Measurements from ENCODE around the gene SEC24D. TPM values are rescaled to one million over a fixed set of nuclear protein-coding genes. Genes with fewer than 3 reads are reported as not detected.
"Not testable (repeated sequence)": the region's sequence is repeated elsewhere in the genome, so short reads cannot be mapped to it uniquely, and the experiment has no call there.

SEC24D gene
- total RNA-seq, 1 experiment from 2014 or later: 32.0 TPM

DNA sequence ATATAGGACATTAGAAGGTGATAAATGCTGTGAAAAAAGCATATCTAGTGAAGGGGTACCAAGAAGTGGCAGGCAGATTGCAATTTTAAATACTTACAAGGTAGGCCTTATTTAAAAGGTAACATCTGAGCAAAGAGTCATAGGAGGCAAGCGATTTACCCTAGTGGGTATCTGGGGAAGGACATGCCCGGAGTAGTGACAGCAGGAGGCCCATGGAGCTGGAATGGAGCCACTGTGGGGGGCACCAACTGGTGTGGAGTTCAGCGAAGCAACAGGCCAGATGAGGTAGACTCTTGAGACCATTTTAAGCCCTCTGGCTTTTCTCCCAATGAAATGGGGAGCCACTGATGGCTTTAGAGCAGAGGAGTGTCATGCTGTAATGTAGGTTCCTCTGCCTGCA, 37.3 kb downstream of the SEC24D start:
- Histone ChIP-seq H3K9me3 (no peaks in the 10 kb centered on the region), H3K27me3 (replicated peaks; ENCODE audit: control insufficient read depth, insufficient read depth, low read length) (no peaks in the 10 kb centered on the region), H3K4me3 (ENCODE audit: low read depth, low read length) (no peak overlapping the region), H3K36me3 (ENCODE audit: control insufficient read depth, insufficient read depth, low read length) (no peaks in the 10 kb centered on the region), H3K4me1 (no peaks in the 10 kb centered on the region)
- BruUV-seq (replicated peaks): no TSS peak
- no peaks in the 10 kb centered on the region for H3K4me1 Mint-ChIP-seq (ENCODE audit: low read depth, unreplicated experiment)
- TF ChIP-seq, protein P1, sequence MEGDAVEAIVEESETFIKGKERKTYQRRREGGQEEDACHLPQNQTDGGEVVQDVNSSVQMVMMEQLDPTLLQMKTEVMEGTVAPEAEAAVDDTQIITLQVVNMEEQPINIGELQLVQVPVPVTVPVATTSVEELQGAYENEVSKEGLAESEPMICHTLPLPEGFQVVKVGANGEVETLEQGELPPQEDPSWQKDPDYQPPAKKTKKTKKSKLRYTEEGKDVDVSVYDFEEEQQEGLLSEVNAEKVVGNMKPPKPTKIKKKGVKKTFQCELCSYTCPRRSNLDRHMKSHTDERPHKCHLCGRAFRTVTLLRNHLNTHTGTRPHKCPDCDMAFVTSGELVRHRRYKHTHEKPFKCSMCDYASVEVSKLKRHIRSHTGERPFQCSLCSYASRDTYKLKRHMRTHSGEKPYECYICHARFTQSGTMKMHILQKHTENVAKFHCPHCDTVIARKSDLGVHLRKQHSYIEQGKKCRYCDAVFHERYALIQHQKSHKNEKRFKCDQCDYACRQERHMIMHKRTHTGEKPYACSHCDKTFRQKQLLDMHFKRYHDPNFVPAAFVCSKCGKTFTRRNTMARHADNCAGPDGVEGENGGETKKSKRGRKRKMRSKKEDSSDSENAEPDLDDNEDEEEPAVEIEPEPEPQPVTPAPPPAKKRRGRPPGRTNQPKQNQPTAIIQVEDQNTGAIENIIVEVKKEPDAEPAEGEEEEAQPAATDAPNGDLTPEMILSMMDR (IDR thresholded peaks at IDR 0.05; ENCODE audit: insufficient read depth in 1 of 2, low read depth in 1 of 2, low read length in 1 of 2, severe bottlenecking in 1 of 2, unreplicated experiment in 1 of 2): no peak
- H3K27me3 Mint-ChIP-seq (ENCODE audit: insufficient read depth, unreplicated experiment): no peaks in the 10 kb centered on the region
- no peak overlapping the region for H3K4me3 Mint-ChIP-seq (ENCODE audit: unreplicated experiment)
- H3K9me3 Mint-ChIP-seq (ENCODE audit: unreplicated experiment): no peaks in the 10 kb centered on the region
- ChIA-PET CTCF (no interaction called here), POLR2A (no interaction called here)
- DNase-seq: no peak
- no peak overlapping the region for H3K27ac Mint-ChIP-seq (ENCODE audit: unreplicated experiment)
- intact Hi-C loops (cut with micrococcal nuclease; ENCODE audit: unreplicated experiment): no loop called here
- peaks cover 30% of the 10 kb centered on the region for H3K36me3 Mint-ChIP-seq (ENCODE audit: insufficient read depth, unreplicated experiment)

DNA sequence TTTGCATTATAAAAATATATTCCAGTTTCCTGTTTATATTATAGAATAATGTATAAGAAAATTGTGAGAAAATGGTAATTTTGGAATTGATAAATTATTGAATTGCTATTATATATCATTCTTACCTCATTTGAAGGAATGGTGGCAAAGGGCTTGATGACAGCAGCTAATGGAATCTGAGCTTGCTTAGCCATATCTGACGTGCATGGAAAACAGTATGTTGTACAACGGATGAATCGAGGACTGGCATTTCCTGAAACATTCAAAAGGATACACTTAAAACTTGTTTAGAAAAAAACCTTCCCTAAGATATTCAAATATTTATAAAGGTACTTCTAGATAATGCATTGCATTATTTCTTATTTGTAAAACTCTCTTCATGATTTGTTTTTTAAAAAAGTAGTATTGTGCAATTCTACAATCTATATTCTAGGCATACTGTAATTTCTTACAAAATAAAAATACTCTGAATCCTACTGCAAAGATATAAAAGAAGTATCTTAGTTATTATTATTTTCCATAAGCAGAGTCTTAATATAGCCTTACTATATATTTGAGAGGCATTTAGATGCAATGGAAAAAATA, 38.3 kb downstream of the SEC24D start:
- Histone ChIP-seq H3K27me3 (replicated peaks; ENCODE audit: control insufficient read depth, insufficient read depth, low read length) (no peaks in the 10 kb centered on the region), H3K4me3 (ENCODE audit: low read depth, low read length) (no peak overlapping the region), H3K9me3 (no peaks in the 10 kb centered on the region), H3K36me3 (ENCODE audit: control insufficient read depth, insufficient read depth, low read length) (no peaks in the 10 kb centered on the region), H3K4me1 (no peaks in the 10 kb centered on the region)
- Mint-ChIP-seq H3K4me1 (ENCODE audit: low read depth, unreplicated experiment) (no peaks in the 10 kb centered on the region), H3K27me3 (ENCODE audit: insufficient read depth, unreplicated experiment) (no peaks in the 10 kb centered on the region), H3K27ac (ENCODE audit: unreplicated experiment) (no peak overlapping the region), H3K36me3 (ENCODE audit: insufficient read depth, unreplicated experiment) (peaks cover 32% of the 10 kb centered on the region), H3K9me3 (ENCODE audit: unreplicated experiment) (no peaks in the 10 kb centered on the region), H3K4me3 (ENCODE audit: unreplicated experiment) (no peak overlapping the region)
- no TSS peak for BruUV-seq (replicated peaks)
- intact Hi-C loops (cut with micrococcal nuclease; ENCODE audit: unreplicated experiment): no loop called here
- POLR2A ChIA-PET: no interaction called here
- TF ChIP-seq, protein P1 (IDR thresholded peaks at IDR 0.05; ENCODE audit: insufficient read depth in 1 of 2, low read depth in 1 of 2, low read length in 1 of 2, severe bottlenecking in 1 of 2, unreplicated experiment in 1 of 2): no peak
- CTCF ChIA-PET: no interaction called here
- no peak for DNase-seq

DNA sequence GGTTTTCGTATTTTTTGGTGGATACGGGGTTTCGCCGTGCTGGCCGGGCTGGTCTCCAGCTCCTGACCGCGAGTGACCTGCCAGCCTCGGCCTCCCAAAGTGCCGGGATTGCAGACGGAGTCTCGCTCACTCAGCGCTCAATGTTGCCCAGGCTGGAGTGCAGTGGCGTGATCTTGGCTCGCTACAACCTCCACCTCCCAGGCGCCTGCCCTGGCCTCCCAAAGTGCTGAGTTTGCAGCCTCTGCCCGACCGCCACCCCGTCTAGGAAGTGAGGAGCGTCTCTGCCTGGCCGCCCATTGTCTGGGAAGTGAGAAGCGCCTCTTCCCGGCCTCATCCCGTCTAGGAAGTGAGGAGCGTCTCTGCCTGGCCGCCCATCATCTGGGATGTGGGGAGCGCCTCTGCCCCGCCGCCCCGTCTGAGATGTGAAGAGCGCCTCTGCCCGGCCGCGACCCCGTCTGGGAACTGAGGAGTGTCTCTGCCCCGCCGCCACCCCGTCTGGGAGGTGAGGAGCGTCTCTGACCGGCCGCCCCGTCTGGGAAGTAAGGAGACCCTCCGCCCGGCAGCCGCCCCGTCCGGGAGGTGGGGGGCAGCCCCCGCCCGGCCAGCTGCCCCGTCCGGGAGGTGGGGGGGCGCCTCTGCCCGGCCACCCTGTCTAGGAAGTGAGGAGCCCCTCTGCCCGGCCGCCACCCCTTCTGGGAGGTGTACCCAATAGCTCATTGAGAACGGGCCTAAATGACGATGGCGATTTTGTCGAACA, 44.1 kb downstream of the SEC24D start:
- H3K36me3 ChIP-seq (ENCODE audit: control insufficient read depth, insufficient read depth, low read length); POLR2A ChIA-PET; H3K9me3 Mint-ChIP-seq (ENCODE audit: unreplicated experiment); H3K27me3 ChIP-seq (replicated peaks; ENCODE audit: control insufficient read depth, insufficient read depth, low read length); H3K4me3 Mint-ChIP-seq (ENCODE audit: unreplicated experiment); H3K4me3 ChIP-seq (ENCODE audit: low read depth, low read length); H3K27me3 Mint-ChIP-seq (ENCODE audit: insufficient read depth, unreplicated experiment); H3K9me3 ChIP-seq; BruUV-seq (replicated peaks); intact Hi-C loops (cut with micrococcal nuclease; ENCODE audit: unreplicated experiment); DNase-seq; H3K4me1 Mint-ChIP-seq (ENCODE audit: low read depth, unreplicated experiment); H3K4me1 ChIP-seq; H3K27ac Mint-ChIP-seq (ENCODE audit: unreplicated experiment); CTCF ChIA-PET: not testable (repeated sequence)
- H3K36me3 Mint-ChIP-seq (ENCODE audit: insufficient read depth, unreplicated experiment): peaks cover 27% of the 10 kb centered on the region
